Activated naive CD8-positive, alpha-beta T cell (primary cell): ENCODE results near the gene SRC.

Experiments used
- H3K27ac Mint-ChIP-seq: one replicate; pipeline ENCODE4 v1.8.0; 2021; ENCODE audit warnings: mixed read lengths
- H3K27me3 Mint-ChIP-seq: one replicate; pipeline ENCODE4 v1.8.0; 2021; ENCODE audit warnings: mixed read lengths
- H3K36me3 Mint-ChIP-seq: one replicate; pipeline ENCODE4 v1.8.0; 2021; ENCODE audit warnings: mixed read lengths
- H3K4me1 Mint-ChIP-seq: one replicate; pipeline ENCODE4 v1.8.0; 2021; ENCODE audit warnings: low read depth, mixed read lengths
- H3K4me3 Mint-ChIP-seq: one replicate; pipeline ENCODE4 v1.8.0; 2021; ENCODE audit warnings: mild to moderate bottlenecking, mixed read lengths
- H3K9me3 Mint-ChIP-seq: one replicate; pipeline ENCODE4 v1.8.0; 2021; ENCODE audit warnings: low read depth, mixed read lengths

Gene SRC

GRCh38 chr20:37446286-37447032, 100.5 kb downstream of the SRC start:
- Mint-ChIP-seq H3K27ac (no peak overlapping the region), H3K4me3 (no peak overlapping the region)

GRCh38 chr20:37447688-37448087, 101.7 kb downstream of the SRC start:
- no peaks in the 10 kb centered on the region for H3K4me1 Mint-ChIP-seq
- no peak overlapping the region for H3K27ac Mint-ChIP-seq

More at GRCh38 chr20:37446286-37447032, 100.5 kb downstream of the SRC start:
- no peaks in the 10 kb centered on the region for H3K9me3 Mint-ChIP-seq
- H3K36me3 Mint-ChIP-seq, result no peaks in the 10 kb centered on the region
- H3K27me3 Mint-ChIP-seq, result no peaks in the 10 kb centered on the region
- no peaks in the 10 kb centered on the region for H3K4me1 Mint-ChIP-seq

GRCh38 chr20:37449276-37449675, 103.3 kb downstream of the SRC start:
- Mint-ChIP-seq H3K4me1 (no peaks in the 10 kb centered on the region), H3K27me3 (no peaks in the 10 kb centered on the region), H3K9me3 (peaks cover under 1% of the 10 kb centered on the region)

More at GRCh38 chr20:37447688-37448087, 101.7 kb downstream of the SRC start:
- Mint-ChIP-seq H3K9me3 (no peaks in the 10 kb centered on the region), H3K36me3 (no peaks in the 10 kb centered on the region), H3K4me3 (no peak overlapping the region), H3K27me3 (no peaks in the 10 kb centered on the region)

GRCh38 chr20:37450344-37450743, 104.4 kb downstream of the SRC start:
- peaks cover 2% of the 10 kb centered on the region for H3K27me3 Mint-ChIP-seq

More at GRCh38 chr20:37449276-37449675, 103.3 kb downstream of the SRC start:
- Mint-ChIP-seq H3K36me3 (peaks cover 2% of the 10 kb centered on the region), H3K4me3 (no peak overlapping the region), H3K27ac (no peak overlapping the region)

GRCh38 chr20:37451616-37452015, 105.7 kb downstream of the SRC start:
- H3K36me3 Mint-ChIP-seq, result peaks cover 8% of the 10 kb centered on the region
- H3K4me1 Mint-ChIP-seq, result no peaks in the 10 kb centered on the region
- H3K27ac Mint-ChIP-seq, result no peak overlapping the region
- no peak overlapping the region for H3K4me3 Mint-ChIP-seq
- peaks cover 2% of the 10 kb centered on the region for H3K27me3 Mint-ChIP-seq
- H3K9me3 Mint-ChIP-seq, result peaks cover 14% of the 10 kb centered on the region

More at GRCh38 chr20:37450344-37450743, 104.4 kb downstream of the SRC start:
- no peak overlapping the region for H3K4me3 Mint-ChIP-seq
- no peaks in the 10 kb centered on the region for H3K4me1 Mint-ChIP-seq
- H3K36me3 Mint-ChIP-seq, result peaks cover 8% of the 10 kb centered on the region
- H3K27ac Mint-ChIP-seq, result no peak overlapping the region
- H3K9me3 Mint-ChIP-seq, result peaks cover 11% of the 10 kb centered on the region

- Mint-ChIP-seq H3K27ac (no peak overlapping the region), H3K4me3 (no peak overlapping the region), H3K4me1 (no peaks in the 10 kb centered on the region)
These were observed 106.3 kb downstream of the SRC start for GRCh38 chr20:37452236-37452635.

GRCh38 chr20:37453288-37453687, 107.3 kb downstream of the SRC start:
- Mint-ChIP-seq H3K4me1 (no peaks in the 10 kb centered on the region), H3K4me3 (no peak overlapping the region), H3K27ac (no peak overlapping the region), H3K27me3 (peaks cover 8% of the 10 kb centered on the region), H3K36me3 (peaks cover 20% of the 10 kb centered on the region), H3K9me3 (peaks cover 27% of the 10 kb centered on the region)

More at GRCh38 chr20:37452236-37452635, 106.3 kb downstream of the SRC start:
- H3K27me3 Mint-ChIP-seq, result peaks cover 2% of the 10 kb centered on the region
- H3K36me3 Mint-ChIP-seq, result peaks cover 12% of the 10 kb centered on the region
- peaks cover 20% of the 10 kb centered on the region for H3K9me3 Mint-ChIP-seq

- Mint-ChIP-seq H3K27me3 (peaks cover 11% of the 10 kb centered on the region), H3K4me1 (no peaks in the 10 kb centered on the region), H3K9me3 (peaks cover 32% of the 10 kb centered on the region), H3K4me3 (no peak overlapping the region), H3K27ac (no peak overlapping the region), H3K36me3 (peaks cover 23% of the 10 kb centered on the region)
These were observed 107.9 kb downstream of the SRC start for GRCh38 chr20:37453836-37454235.

GRCh38 chr20:37454636-37455385, 108.9 kb downstream of the SRC start:
- Mint-ChIP-seq H3K27ac (no peak overlapping the region), H3K9me3 (peaks cover 34% of the 10 kb centered on the region), H3K4me3 (no peak overlapping the region), H3K27me3 (peaks cover 11% of the 10 kb centered on the region), H3K36me3 (peaks cover 23% of the 10 kb centered on the region), H3K4me1 (peaks cover 3% of the 10 kb centered on the region)
